ENCODE results near the gene LTO1.
"Not testable (repeated sequence)": the region's sequence is repeated elsewhere in the genome, so short reads cannot be mapped to it uniquely, and the experiment has no call there.

Gene LTO1

GRCh38 chr11:69691463-69691862 lies 16.3 kb upstream of the LTO1 start:
- Histone ChIP-seq H3K4me2 (ENCODE audit: low read depth, low read length, poor library complexity, severe bottlenecking) (no peak overlapping the region), H2AFZ (ENCODE audit: low read length) (no peak overlapping the region), H3K36me3 (ENCODE audit: insufficient read depth, low read length) (no peaks in the 10 kb centered on the region), H3K4me1 (ENCODE audit: insufficient read depth, low read length, poor library complexity, severe bottlenecking) (no peaks in the 10 kb centered on the region), H3K9me2 (replicated peaks; ENCODE audit: low read depth, low read length) (no peaks in the 10 kb centered on the region), H3K9me3 (ENCODE audit: insufficient read depth, low read depth, low read length) (no peaks in the 10 kb centered on the region), H3K79me2 (ENCODE audit: insufficient read depth, low read length) (no peaks in the 10 kb centered on the region), H3K27me3 (ENCODE audit: insufficient read depth, low read length, poor library complexity, severe bottlenecking) (no peaks in the 10 kb centered on the region), H4K20me1 (ENCODE audit: insufficient read depth, low read length, poor library complexity, severe bottlenecking) (no peaks in the 10 kb centered on the region), H3K4me3 (ENCODE audit: low read length, poor library complexity, severe bottlenecking) (no peak overlapping the region), H3K9ac (ENCODE audit: low read depth, low read length, poor library complexity, severe bottlenecking) (no peak overlapping the region), H3F3A (ENCODE audit: low read depth) (no peaks in the 10 kb centered on the region)
- TF ChIP-seq EZH2phosphoT487 (IDR thresholded peaks at IDR 0.05; ENCODE audit: borderline replicate concordance): no peak
- TF ChIP-seq, protein P1, sequence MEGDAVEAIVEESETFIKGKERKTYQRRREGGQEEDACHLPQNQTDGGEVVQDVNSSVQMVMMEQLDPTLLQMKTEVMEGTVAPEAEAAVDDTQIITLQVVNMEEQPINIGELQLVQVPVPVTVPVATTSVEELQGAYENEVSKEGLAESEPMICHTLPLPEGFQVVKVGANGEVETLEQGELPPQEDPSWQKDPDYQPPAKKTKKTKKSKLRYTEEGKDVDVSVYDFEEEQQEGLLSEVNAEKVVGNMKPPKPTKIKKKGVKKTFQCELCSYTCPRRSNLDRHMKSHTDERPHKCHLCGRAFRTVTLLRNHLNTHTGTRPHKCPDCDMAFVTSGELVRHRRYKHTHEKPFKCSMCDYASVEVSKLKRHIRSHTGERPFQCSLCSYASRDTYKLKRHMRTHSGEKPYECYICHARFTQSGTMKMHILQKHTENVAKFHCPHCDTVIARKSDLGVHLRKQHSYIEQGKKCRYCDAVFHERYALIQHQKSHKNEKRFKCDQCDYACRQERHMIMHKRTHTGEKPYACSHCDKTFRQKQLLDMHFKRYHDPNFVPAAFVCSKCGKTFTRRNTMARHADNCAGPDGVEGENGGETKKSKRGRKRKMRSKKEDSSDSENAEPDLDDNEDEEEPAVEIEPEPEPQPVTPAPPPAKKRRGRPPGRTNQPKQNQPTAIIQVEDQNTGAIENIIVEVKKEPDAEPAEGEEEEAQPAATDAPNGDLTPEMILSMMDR (conservative IDR thresholded peaks at IDR 0.05; ENCODE audit: low read length): no peak

GRCh38 chr11:69689484-69690319 lies 14.5 kb upstream of the LTO1 start:
- TF ChIP-seq, protein P1 (conservative IDR thresholded peaks at IDR 0.05; ENCODE audit: low read length): no peak
- TF ChIP-seq EZH2phosphoT487 (IDR thresholded peaks at IDR 0.05; ENCODE audit: borderline replicate concordance): no peak
- Histone ChIP-seq H3K79me2 (ENCODE audit: insufficient read depth, low read length) (no peaks in the 10 kb centered on the region), H3K9ac (ENCODE audit: low read depth, low read length, poor library complexity, severe bottlenecking) (no peak overlapping the region), H4K20me1 (ENCODE audit: insufficient read depth, low read length, poor library complexity, severe bottlenecking) (no peaks in the 10 kb centered on the region), H2AFZ (ENCODE audit: low read length) (no peak overlapping the region), H3K36me3 (ENCODE audit: insufficient read depth, low read length) (no peaks in the 10 kb centered on the region), H3K27me3 (ENCODE audit: insufficient read depth, low read length, poor library complexity, severe bottlenecking) (no peaks in the 10 kb centered on the region), H3K4me1 (ENCODE audit: insufficient read depth, low read length, poor library complexity, severe bottlenecking) (no peaks in the 10 kb centered on the region), H3K4me2 (ENCODE audit: low read depth, low read length, poor library complexity, severe bottlenecking) (no peak overlapping the region), H3K9me3 (ENCODE audit: insufficient read depth, low read depth, low read length) (no peaks in the 10 kb centered on the region), H3K9me2 (replicated peaks; ENCODE audit: low read depth, low read length) (no peaks in the 10 kb centered on the region), H3K4me3 (ENCODE audit: low read length, poor library complexity, severe bottlenecking) (no peak overlapping the region), H3F3A (ENCODE audit: low read depth) (no peaks in the 10 kb centered on the region)

GRCh38 chr11:69687969-69688771 lies 13.0 kb upstream of the LTO1 start:
- H3F3A ChIP-seq (ENCODE audit: low read depth); H3K4me1 ChIP-seq (ENCODE audit: insufficient read depth, low read length, poor library complexity, severe bottlenecking); H3K9ac ChIP-seq (ENCODE audit: low read depth, low read length, poor library complexity, severe bottlenecking); H3K27me3 ChIP-seq (ENCODE audit: insufficient read depth, low read length, poor library complexity, severe bottlenecking); H3K4me3 ChIP-seq (ENCODE audit: low read length, poor library complexity, severe bottlenecking); H3K4me2 ChIP-seq (ENCODE audit: low read depth, low read length, poor library complexity, severe bottlenecking); H3K36me3 ChIP-seq (ENCODE audit: insufficient read depth, low read length); H4K20me1 ChIP-seq (ENCODE audit: insufficient read depth, low read length, poor library complexity, severe bottlenecking); H2AFZ ChIP-seq (ENCODE audit: low read length); H3K9me2 ChIP-seq (replicated peaks; ENCODE audit: low read depth, low read length); H3K9me3 ChIP-seq (ENCODE audit: insufficient read depth, low read depth, low read length); H3K79me2 ChIP-seq (ENCODE audit: insufficient read depth, low read length): not testable (repeated sequence)
